UCSD-AML1 (cell line): ENCODE measurements around the gene GPR183.

Source experiments
- DNase-seq: peaks from one replicate; lab custom pipeline; 2025; ENCODE audit not compliant: unreplicated experiment; lab: John Stamatoyannopoulos, UW

GPR183 gene

DNA sequence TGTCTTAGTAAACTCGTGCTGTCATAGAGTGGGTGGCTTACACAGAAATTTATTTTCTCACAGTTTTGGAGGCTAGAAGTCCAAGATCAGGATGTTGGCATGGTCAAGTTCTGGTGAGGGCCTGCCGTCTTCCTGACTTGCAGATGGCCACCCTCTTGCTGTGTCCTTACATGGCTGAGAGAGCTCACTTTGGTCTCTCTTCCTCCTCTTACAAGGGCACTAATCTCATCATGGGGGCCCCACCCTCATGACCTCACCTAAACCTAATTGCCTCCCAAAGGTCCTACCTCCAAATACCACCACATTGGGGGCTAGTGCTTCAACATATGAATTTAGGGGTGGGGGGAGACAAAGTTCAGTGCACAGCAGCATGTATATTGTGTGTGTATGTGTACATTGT lies 34.7 kb downstream of the GPR183 start:
- DNase-seq: no peak

DNA sequence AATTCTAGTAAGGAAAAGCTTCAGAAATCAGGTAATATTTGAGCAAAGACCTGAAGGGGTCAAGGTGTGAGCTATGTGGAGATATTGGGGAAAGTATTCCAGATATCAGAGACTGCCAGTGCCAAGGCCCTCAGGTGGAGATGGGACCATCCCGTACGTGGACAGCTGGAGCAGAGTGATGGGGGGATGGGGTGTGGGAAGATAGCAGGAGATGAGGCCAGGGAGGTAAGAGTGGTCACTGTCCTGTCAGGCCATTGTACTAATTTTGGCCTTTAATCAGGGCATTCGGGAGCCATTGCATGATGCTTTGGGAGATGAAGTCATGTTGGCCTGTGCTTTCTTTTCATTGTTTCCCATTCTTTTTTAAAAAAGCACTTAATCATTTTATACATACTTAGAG lies 36.0 kb downstream of the GPR183 start:
- DNase-seq: no peak

DNA sequence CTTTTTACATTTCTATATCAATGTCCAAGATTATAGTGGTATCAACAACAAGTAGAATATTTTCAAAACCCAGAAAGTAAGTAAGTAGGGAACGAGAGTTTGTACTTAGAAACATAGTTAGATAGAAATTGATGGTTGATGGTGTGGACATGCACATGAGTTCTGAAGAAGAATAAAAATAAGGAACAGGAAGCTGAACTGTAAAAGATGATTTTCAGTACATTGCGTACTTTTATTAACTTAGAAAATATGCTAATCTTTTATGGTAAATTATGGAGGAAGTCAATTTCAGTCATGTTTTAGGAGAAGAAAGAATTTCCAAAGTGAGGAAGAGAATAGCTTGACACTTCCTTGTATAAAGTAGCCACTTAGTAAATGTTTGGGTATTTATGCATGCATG lies 36.7 kb downstream of the GPR183 start:
- DNase-seq: no peak

DNA sequence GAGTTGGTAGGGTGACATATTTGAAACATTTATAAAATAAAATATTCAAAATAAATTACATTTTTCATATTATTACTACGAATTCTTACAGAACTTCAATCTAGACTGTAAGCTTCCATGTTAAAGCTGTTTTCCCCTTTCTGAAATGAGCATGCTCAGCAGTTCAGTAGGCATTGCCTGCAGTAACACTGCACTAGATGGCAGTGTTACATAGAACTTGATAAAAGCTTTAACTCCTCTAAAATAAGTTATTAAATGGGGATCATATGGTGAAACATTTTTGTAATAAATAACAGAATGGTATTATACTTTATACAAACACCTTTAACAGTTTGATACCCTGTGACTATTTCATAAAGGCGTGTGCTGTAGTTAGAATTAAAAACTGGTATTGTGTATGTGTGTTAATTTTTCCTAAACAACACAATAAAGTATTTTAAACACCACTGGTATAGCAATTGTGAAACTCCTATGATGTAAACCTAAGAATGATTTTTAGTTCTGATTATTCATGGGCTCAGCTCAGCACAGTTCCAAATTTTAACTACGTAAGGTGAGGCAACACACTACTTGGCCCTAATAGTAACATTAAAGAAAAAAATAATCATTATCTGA lies 37.5 kb downstream of the GPR183 start:
- no peak for DNase-seq

DNA sequence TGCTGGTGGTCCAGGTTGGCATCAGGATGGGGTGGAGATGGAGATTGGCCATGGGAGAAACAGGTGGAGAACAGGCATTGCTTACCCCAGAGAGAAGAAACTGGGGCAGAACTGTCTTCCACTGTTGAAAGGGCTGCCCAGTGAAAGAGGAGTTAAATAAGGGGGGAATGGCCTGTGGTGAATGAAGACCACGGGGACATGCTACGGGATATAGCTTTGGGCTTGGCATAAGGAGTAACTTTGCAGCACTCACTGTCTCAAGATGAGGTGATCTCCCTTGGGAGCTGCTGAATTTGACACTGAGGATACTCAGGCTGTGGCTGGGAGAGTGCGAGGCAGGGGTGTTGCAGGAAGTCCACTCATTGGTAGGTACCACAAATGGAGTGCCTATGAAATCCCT lies 38.4 kb downstream of the GPR183 start:
- no peak for DNase-seq

DNA sequence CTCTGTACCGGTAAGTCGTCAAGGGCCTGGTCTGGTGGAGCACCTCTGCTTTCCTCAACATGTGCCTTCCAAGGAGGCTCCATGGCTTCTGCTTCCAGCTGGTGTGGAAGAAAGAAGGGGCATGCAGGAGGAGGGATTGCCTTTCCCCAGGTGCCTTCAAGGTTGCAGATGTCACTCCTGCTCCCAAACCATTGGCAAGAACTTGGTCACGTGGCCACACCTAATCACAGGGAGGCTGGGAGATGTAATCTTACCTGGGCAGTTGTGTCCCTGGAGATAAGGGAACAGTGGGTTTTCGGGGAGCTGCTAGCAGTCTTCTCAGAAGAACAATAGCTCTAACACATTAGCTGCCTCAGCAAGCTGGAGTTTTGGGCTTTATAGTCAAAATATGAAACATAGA lies 39.3 kb downstream of the GPR183 start:
- DNase-seq: no peak

DNA sequence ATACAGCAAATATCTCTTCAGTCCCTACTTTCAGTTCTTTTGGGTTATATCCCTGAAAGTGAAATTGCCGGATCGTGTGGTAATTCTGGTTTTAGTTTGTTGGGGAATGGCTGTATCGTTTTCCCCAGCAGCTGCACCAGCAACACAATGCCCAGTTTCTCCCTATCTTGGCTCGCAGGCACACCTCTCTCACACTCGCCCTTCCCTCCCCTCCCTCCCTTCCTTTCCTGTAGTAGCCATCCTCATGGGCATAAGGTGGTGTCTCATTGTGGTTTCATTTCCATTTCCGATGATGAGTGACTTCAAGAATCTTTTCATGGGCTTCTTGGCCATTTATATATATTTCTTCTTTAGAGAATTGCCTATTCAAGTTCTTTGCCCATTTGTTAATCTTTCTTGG lies 40.4 kb downstream of the GPR183 start:
- DNase-seq: no peak

DNA sequence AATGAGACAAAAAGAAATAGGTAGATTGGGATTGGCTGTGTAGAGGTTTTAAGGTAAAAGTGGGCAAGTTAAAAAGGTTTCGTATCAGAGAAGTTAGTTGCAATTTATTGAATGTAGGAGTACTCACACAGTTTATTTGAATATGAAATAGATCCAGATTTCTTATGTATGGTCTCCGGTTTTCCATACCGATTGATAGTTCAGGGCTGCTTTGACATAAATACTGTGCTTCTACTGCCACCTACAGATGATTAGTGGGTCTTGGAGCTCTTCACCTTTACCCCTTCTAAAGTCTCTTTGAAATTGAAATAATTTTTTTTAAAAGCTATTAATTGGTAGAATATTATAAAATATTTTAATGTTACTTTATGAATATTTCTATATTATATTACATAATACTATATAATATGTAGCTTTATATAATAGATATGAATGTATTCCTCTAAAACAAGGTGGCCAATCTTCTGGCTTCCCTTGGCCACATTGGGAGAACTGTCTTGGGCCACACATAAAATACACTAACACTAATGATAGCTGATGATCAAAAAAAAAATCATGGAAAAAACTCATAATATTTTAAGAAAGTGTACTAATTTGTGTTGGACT lies 41.3 kb downstream of the GPR183 start:
- no peak for DNase-seq

DNA sequence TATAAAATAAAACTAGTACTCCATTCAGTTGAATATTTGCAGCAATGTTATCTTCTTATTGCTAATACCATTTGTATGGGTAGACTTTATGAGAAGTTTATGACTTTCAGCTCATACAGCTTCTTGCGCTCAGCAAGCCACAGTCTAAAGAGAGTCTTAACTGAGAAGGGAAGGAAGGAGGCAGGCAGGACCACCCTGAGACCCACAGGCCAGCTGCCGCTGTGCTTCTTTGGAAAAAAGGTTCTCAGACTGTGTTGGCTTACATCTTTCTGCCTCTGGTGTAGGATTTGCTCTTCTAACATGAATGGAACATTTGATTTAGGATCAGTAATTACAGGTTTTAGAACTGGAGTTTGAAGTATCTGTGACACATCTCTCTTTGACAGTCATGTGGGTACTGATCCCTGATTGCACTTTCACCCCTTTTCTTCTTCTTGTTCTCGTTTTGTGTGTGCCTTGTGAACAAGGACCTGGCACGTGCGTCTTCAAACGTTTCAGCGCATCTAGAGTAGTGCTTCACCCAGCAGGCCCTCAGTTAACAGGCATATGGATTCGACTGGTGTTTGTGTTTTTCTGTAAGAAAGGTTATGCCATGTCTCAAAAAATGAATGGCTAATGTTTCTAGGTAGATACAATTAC lies 41.9 kb downstream of the GPR183 start:
- DNase-seq: no peak

DNA sequence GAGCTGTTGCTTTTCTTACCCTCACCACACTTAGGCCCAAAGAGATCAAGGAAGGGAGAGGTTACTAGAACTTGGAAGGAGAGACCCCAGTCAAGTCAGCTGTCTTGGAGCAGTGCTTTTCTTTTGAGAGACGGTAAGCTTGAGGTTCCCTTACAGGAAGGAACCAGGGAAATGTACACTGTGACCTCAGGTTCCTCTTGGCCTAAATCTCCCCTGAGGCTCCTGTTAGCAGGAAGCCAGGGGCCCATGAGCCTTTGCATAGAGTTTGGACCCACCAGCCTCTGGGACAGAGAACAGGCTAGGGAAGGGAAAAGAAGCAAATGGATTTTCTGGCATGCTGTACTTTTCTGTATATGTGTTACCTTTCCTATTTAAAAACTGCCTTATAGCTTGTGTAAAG lies 43.1 kb downstream of the GPR183 start:
- peak; percentile 29 for DNase-seq

DNA sequence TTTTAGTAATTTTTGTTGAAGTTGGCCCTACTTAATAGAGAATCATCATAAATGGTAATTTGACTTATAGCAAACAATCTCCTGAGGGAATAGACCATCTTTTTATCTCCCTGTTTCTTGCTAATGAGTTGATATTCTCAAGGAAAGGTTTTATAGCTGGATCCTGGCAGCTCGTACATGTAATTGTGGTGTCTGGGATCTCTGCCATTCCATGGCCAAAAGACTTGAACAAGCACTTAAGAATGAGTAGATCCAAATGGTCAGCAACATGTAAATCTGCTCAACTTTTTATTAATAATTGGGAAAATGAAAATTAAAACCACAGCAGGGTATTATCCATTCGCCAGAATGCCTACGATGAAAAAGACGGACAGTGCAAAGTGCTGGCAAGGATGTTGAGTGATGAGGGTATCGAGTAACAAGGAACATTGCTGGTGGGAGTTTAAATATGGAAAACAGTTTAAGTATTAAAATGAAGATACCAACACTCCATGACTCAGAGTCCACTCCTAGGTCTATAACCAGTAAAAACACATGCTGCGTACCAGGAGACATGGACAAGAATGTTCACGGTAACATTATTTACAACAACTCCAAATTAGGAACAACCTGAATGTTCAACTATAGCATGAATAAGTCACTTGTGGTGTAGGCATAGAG lies 43.9 kb downstream of the GPR183 start:
- no peak for DNase-seq

DNA sequence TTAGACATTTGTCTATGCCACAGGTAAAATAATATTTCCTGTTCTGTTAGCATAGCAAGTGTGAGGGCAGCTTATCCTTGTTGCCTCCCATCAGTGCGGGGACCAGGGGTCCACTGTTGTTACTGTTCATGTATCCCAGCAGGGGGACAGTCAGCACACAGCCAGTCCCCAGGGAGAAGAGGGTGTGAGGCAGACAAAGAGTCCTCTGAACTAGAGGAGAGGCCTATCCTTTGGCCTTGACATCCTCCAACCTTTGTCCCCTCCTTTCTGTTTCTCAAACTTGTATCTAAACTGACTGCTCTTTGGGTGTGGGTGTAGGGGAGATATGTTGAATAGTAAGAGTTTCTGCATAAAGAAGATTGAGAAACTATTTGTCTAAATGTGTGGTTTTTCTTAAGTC lies 46.1 kb downstream of the GPR183 start:
- no peak for DNase-seq

DNA sequence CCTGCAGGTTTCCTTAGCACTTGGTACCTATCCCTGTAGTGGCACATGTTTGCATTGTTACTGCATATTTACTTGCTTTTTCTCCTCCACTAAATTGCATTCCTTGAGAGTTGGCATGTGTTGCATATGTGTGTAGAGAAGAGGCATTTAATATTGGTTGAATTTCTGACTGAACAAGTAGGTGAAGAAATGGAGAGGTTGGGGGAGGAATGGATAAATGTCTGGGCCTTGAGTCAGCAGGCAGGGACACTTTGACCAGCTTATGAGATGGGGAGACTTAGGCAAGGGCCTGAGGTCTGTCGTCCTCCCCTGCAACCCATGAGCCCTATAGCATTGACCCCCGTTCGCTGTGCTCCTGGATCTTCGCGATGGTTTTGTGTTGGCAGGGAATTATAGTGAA lies 47.0 kb downstream of the GPR183 start:
- DNase-seq: no peak

DNA sequence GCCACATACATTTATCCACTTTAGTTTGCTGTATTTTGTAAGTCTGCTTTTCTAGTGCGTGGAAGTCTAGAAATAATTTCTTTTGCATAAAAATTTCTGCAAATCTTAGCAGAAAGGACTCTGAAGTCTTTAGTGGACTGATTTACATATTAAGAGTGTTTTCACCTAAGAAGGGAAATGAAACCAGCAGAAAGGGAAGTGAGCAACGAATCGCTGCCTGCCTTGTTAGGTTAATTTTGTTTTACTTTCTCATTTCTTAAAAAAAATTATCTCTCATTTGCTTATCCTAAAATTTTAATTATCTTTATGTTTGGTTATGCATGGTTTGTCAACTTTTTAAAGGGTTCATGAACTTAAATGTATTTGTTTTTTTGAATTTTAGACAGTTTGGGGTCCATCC lies 48.3 kb downstream of the GPR183 start:
- DNase-seq: no peak

DNA sequence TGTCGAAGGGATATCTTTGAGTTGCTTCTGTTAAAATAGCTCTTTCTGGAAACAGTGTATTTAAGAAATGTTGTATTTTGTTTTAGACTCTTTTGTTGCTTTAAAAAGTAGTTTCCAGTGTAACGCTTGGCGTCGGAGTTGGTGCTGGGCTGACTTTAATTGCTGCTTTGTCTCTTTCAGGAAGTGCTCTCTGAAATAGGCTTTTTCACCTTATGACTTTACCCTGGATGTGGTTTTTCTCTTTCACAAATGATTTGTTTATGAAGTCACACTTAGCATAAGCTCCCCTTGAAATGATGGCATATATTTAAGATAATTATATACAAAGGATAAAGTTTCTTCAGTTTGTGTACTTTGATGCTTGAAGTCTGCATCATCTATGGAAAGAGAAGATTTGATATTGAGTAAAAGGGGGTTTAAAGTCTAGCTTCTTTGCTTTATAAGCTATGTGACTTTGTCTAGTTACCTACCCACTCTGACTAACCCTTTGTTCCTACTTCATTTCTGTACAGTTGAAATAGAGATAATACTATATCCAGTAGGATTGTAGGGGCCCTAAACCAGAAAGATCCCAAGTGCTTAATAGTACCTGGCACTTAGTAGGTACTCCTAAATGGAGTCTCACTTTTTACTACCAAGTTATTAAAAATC lies 48.9 kb downstream of the GPR183 start, which contains the start of gene GPR18:
Gene GPR18, minus strand, starts transcription at position 170 of the 651 bp plus-strand sequence. CDS start 2,507 bp downstream, outside the sequence.
- no peak for DNase-seq

DNA sequence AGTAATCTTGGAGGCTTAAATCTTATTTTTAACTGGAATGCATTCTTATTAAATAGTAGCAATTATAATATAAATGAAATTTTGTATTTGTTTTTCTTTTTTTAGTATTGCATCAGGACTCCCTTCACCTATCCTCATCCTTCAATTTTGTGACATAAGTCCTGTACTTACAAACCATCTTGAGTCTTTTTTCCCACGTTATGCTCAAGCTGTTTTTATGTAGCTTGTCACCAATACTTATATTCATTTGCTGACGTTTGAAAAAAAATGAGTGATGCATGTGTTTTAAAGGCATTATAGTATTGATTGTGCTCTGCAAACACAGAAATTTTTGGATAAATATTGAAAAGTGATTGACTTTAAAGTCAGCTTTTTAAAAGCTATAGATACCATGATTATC lies 49.9 kb downstream of the GPR183 start:
- no peak for DNase-seq

DNA sequence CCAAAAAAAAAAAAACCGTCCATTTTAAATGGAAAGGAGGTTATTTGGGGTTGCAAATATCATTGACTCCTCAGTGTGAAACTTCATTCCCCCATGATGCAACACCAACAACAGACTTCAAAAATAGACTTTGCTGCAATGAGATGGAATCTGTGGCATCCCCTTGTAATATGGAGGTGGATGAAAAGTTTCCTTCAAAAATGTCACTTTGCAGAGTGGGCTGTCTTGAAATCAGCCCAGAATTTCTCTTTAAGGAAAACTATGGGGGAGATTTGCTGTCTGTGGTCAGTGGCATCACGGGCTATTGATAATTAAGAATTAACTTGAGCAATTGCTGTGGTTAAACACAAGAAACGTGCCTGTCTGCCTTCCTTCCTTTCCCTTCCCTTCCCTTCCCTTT lies 50.5 kb downstream of the GPR183 start:
- no peak for DNase-seq

DNA sequence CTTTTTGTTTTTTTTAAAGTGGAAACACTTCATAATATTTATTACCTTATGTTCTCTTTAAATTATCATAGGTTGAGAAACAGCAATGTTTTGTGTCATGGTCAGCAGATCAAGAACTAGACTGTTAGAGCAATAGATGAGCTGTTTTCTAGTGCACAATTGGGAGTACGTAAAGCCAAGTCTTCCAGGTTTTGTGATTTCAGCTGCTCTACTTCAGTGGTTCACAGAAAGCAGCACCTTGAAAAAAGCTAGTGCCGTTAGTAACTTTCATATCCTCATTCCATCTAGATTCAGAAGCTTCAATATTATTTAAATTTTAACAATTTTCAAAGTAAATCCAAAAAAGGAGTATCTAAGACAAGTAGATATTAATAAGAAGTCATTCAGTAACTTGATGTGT lies 50.9 kb downstream of the GPR183 start:
- no peak for DNase-seq

DNA sequence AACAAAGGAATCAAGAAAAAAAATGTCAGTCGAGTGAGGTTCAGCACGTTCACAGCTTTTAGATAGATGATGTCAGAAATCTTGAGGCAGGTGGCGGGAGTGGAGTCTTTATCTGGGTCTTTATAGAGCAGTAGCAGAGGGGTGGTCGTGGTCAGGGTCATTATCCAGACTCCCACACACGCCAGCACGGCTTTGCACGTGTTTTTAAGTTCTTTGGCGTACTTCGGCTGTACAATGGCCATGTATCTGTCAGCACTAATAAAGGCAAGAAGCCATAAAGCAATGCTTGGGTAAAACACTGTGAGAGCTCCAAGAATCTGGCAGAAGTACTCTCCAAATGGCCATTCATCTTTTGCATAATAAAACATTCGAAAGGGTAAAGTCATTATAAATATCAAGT lies 51.9 kb downstream of the GPR183 start:
- DNase-seq: no peak

DNA sequence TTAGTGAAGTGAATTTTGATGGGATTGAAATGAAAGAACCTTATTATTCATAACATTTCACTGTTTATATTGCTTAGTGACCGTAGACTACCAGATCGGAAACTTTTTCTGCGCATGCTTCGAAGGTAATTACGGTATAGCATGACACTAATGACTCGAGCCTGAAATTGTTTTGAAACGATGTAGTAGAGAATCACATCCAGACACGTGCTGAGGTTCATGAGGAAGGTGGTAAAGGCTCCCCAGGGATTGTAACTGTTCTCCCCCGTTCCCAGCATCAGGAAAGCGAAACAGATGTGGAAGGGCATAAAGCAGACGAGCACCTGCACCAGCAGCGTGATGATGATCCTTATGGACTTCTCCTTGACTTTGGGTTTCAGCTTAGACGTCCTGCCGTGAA lies 52.4 kb downstream of the GPR183 start:
- DNase-seq: no peak

DNA sequence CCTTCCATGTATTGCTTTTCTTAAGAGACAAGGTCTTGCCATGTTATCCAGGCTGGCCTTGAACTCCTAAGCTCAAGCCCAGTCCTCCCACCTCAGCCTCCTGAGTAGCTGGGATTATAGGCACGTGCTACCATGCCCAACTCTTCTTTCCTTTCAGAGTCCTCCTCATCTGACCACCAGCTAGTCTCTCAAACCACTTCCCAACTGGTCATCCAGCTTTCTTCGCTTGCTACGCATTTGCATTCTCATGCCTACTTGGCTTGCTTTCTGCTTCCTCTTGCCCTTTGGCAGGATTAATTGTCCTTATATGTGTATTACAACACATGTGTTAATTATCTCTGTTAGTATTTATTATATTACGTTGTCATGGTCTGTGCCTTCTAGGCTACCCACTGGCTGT lies 55.3 kb downstream of the GPR183 start:
- no peak for DNase-seq
